T-cell (primary cell): ENCODE results near the gene TMEM181. TPM values are rescaled to one million over a fixed set of nuclear protein-coding genes. Genes with fewer than 3 reads are reported as not detected.
A peak's percentile ranks its signal among the peaks of the same experiment; 100 is the strongest.
"Not testable (repeated sequence)": the region's sequence is repeated elsewhere in the genome, so short reads cannot be mapped to it uniquely, and the experiment has no call there.

Experiments
- ATAC-seq, 4 experiments: fragments of 200-7000 bp in 3 of 4; fragments of 150-1000 bp in 1 of 4; cut with Tn5 transposase; replicated peaks in 1 of 4; 1 replicate in 3 of 4; 2 replicates in 1 of 4; pipeline ENCODE4 v1.10.0; 2021; ENCODE audit warnings: moderate library complexity in 3 of 4, mild to moderate bottlenecking in 2 of 4, moderate number of reproducible peaks in 1 of 4
- CTCF ChIA-PET, 2 donors: fragments of 300-600 bp; sonication (Branson Sonifier 250); formaldehyde crosslinking; loops; one replicate each; lab custom pipeline; 2022; ENCODE audit warnings: antibody characterized with exemption in 2 of 2; lab: Charles Lee
- POLR2A ChIA-PET, 2 donors: fragments of 300-600 bp; sonication (Branson Sonifier 250); formaldehyde crosslinking; loops; one replicate each; lab custom pipeline; 2022; ENCODE audit warnings: antibody characterized with exemption in 2 of 2; lab: Charles Lee
- DNase-seq, 35 experiments: peaks; one replicate each; pipeline versions ENCODE4 v3.0.0 to v3.0.0-alpha.2; 2013 to 2023
- H3K27ac ChIP-seq: one replicate; pipeline ENCODE4 v1.5.1; 2013; ENCODE audit warnings: low read length
- H3K27me3 ChIP-seq, 2 experiments: replicated peaks in 1 of 2; 1 replicate in 1 of 2; 2 replicates in 1 of 2; pipeline versions ENCODE4 v1.6.1 to v1.7.0; 2013; ENCODE audit warnings: low read length in 1 of 2, mixed read lengths in 1 of 2; ENCODE audit not compliant: control insufficient read depth in 2 of 2, insufficient read depth in 2 of 2; ENCODE audit errors: extremely low read depth in 1 of 2
- H3K36me3 ChIP-seq, 2 donors: 1 replicate in 1 of 2; 2 replicates in 1 of 2; pipeline versions ENCODE4 v1.6.1 to v1.7.0; 2013; ENCODE audit warnings: low read length in 1 of 2; ENCODE audit not compliant: control insufficient read depth in 2 of 2, insufficient read depth in 1 of 2; ENCODE audit errors: extremely low read depth in 1 of 2
- H3K4me1 ChIP-seq, 2 experiments: 1 replicate in 1 of 2; 2 replicates in 1 of 2; pipeline versions ENCODE4 v1.6.1 to v1.7.0; 2013; ENCODE audit warnings: low read length in 2 of 2, mixed read lengths in 1 of 2; ENCODE audit not compliant: insufficient read depth in 2 of 2, control insufficient read depth in 1 of 2; ENCODE audit errors: extremely low read depth in 1 of 2
- H3K4me3 ChIP-seq, 2 donors: 1 replicate in 1 of 2; 2 replicates in 1 of 2; pipeline versions ENCODE4 v1.5.1 to v1.7.0; 2013; ENCODE audit warnings: mild to moderate bottlenecking in 2 of 2, low read length in 1 of 2, moderate library complexity in 1 of 2; ENCODE audit not compliant: control insufficient read depth in 1 of 2; ENCODE audit errors: extremely low read depth in 1 of 2
- H3K9me3 ChIP-seq: 2 replicates; pipeline ENCODE4 v1.7.0; 2013
- H3K27ac Mint-ChIP-seq, 2 donors: one replicate each; pipeline ENCODE4 v1.8.0; 2020 to 2021; ENCODE audit warnings: mild to moderate bottlenecking in 2 of 2, mixed read lengths in 2 of 2
- H3K27me3 Mint-ChIP-seq, 2 donors: one replicate each; pipeline ENCODE4 v1.8.0; 2021 to 2022; ENCODE audit warnings: mixed read lengths in 2 of 2
- H3K36me3 Mint-ChIP-seq: one replicate; pipeline ENCODE4 v1.8.0; 2021; ENCODE audit warnings: mixed read lengths
- H3K4me1 Mint-ChIP-seq, 3 donors: one replicate each; pipeline ENCODE4 v1.8.0; 2020 to 2022; ENCODE audit warnings: mixed read lengths in 3 of 3, mild to moderate bottlenecking in 1 of 3
- H3K4me3 Mint-ChIP-seq, 3 donors: one replicate each; pipeline ENCODE4 v1.8.0; 2020 to 2022; ENCODE audit warnings: mild to moderate bottlenecking in 3 of 3, mixed read lengths in 3 of 3, moderate library complexity in 3 of 3
- H3K9me3 Mint-ChIP-seq, 3 donors: one replicate each; pipeline ENCODE4 v1.8.0; 2020 to 2022; ENCODE audit warnings: mixed read lengths in 3 of 3
- WGBS: methylation state at CpG from one replicate; pipeline ENCODE4 v1.1.5; 2013; ENCODE audit warnings: missing lambda C conversion rate; ENCODE audit not compliant: insufficient coverage; 5-methylcytosine and 5-hydroxymethylcytosine counted together
- total RNA-seq, 35 experiments: library from RNA in 6 of 35; stranded (reverse) in 6 of 35; fragments of 120-200 nt in 1 of 35; gene quantifications; one replicate each; pipeline versions ENCODE4 v1.2.1 to v1.2.4 and lab custom pipeline; 2013 to 2026

TMEM181 gene
- total RNA-seq, 5 donors from 2014 or later (not counting 1 experiment from before 2014, with no cell fraction given) = 15.9 to 21.5 (median 19.9) TPM

DNA sequence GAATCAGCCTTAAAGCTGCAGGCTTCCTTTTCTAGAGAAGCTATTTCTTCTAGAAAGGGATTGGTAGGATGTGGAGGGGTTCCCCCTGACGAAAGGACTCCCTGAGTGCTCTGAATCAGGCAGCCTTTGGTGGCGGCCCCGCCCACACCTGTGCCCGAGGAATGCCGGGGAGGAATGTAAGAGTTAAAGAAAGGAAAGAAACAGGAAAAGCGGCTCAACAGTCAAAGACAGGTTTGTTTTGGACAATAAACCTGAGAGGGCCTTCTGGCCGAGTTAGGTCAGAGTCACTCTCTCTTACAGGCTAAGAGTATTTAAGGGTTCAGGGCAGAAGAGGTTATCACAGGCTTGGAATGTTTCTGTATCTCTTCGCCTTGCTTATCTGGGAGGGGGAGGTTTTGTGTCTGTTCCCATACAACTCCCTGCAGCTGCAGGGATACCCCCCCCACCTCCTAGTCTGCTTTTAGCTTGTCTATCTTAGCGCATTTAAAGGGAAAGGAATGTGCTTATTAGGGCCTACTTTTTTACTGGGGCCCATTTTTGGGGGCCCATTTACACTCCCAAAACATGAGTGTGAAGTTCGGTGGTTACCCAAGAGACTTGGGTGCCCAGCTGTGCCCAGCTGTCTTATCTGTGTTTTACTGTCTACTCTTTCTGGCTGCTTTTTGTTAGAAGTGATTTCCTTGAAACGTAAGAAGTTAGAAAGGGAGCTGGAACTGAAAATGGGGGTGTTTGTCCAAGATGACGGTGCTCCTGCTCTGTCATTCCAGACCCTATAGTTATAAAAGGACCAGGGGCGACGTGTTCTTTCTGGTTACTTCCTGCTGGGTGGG lies 51.9 kb downstream of the TMEM181 start:
- Histone ChIP-seq H3K4me3 (no peak overlapping the region), H3K27ac (no peak overlapping the region), H3K9me3 (no peaks in the 10 kb centered on the region), H3K4me1 (no peaks in the 10 kb centered on the region), H3K27me3 (no peaks in the 10 kb centered on the region), H3K36me3 (peaks cover 8 to 71% of the 10 kb centered on the region in 2 donors)
- H3K4me1 Mint-ChIP-seq = peaks cover 0 to 5% (median 2%) of the 10 kb centered on the region in 3 donors
- H3K36me3 Mint-ChIP-seq = peaks cover 80% of the 10 kb centered on the region
- ATAC-seq = no peak
- H3K27ac Mint-ChIP-seq = peak overlapping the region in 1 of 2 donors; percentile 59
- POLR2A ChIA-PET = no interaction called here
- no peaks in the 10 kb centered on the region for H3K27me3 Mint-ChIP-seq
- no peak overlapping the region for H3K4me3 Mint-ChIP-seq
- CTCF ChIA-PET = no interaction called here
- WGBS = 99% methylated on average over 9 of the region's 14 CpGs
- DNase-seq = no peak
- no peaks in the 10 kb centered on the region for H3K9me3 Mint-ChIP-seq

DNA sequence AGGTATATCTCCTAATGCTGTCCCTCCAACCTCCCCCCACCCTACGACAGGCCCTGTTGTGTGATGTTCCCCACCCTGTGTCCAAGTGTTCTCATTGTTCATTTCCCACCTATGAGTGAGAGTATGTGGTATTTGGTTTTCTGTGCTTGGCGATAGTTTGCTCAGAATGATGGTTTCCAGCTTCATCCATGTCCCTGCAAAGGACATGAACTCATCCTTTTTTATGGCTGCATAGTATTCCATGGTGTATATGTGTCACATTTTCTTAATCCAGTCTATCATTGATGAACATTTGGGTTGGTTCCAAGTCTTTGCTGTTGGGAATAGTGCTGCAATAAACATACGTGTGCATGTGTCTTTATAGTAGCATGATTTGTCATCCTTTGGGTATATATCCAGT lies 54.7 kb downstream of the TMEM181 start:
- H3K36me3 Mint-ChIP-seq = peaks cover 89% of the 10 kb centered on the region
- no CpG with 5 or more reads among the region's 3 CpGs for WGBS
- POLR2A ChIA-PET, H3K27ac Mint-ChIP-seq, H3K27ac ChIP-seq, CTCF ChIA-PET, ATAC-seq, H3K4me3 Mint-ChIP-seq, H3K9me3 ChIP-seq, H3K27me3 Mint-ChIP-seq, DNase-seq, H3K4me1 ChIP-seq, H3K27me3 ChIP-seq, H3K4me3 ChIP-seq, H3K9me3 Mint-ChIP-seq: not testable (repeated sequence)
- H3K4me1 Mint-ChIP-seq = peaks cover 13 to 19% (median 19%) of the 10 kb centered on the region in 3 donors
- H3K36me3 ChIP-seq = peaks cover 6 to 42% of the 10 kb centered on the region in 2 donors

DNA sequence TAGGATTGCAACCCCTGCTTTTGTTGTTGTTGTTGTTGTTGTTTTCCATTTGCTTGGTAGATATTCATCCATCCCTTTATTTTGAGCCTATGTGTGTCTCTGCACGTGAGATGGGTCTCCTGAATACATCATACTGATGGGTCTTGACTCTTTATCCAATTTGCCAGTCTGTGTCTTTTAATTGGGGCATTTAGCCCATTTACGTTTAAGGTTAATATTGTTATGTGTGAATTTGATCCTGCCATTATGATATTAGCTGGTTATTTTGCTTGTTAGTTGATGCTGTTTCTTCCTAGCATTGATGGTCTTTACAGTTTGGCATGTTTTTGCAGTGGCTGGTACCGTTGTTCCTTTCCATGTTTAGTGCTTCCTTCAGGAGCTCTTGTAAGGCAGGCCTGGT lies 58.4 kb downstream of the TMEM181 start:
- CTCF ChIA-PET = interaction anchor here in 1 of 2 donors (0.6 kb wide), 1 partner anchor 406 kb away, joined by 3 read pairs; no protein-coding TSS in a partner anchor
- H3K4me3 ChIP-seq, H3K4me3 Mint-ChIP-seq, H3K9me3 ChIP-seq, H3K9me3 Mint-ChIP-seq, H3K27me3 Mint-ChIP-seq, POLR2A ChIA-PET, H3K4me1 ChIP-seq, DNase-seq, ATAC-seq, H3K27me3 ChIP-seq, H3K27ac ChIP-seq: not testable (repeated sequence)
- no CpG with 5 or more reads among the region's 3 CpGs for WGBS
- H3K27ac Mint-ChIP-seq = peak overlapping the region; percentile 49 to 63
- H3K4me1 Mint-ChIP-seq = peaks cover 15 to 22% (median 19%) of the 10 kb centered on the region in 3 donors
- peaks cover 78% of the 10 kb centered on the region for H3K36me3 Mint-ChIP-seq
- H3K36me3 ChIP-seq = peaks cover 12 to 42% of the 10 kb centered on the region in 2 donors

DNA sequence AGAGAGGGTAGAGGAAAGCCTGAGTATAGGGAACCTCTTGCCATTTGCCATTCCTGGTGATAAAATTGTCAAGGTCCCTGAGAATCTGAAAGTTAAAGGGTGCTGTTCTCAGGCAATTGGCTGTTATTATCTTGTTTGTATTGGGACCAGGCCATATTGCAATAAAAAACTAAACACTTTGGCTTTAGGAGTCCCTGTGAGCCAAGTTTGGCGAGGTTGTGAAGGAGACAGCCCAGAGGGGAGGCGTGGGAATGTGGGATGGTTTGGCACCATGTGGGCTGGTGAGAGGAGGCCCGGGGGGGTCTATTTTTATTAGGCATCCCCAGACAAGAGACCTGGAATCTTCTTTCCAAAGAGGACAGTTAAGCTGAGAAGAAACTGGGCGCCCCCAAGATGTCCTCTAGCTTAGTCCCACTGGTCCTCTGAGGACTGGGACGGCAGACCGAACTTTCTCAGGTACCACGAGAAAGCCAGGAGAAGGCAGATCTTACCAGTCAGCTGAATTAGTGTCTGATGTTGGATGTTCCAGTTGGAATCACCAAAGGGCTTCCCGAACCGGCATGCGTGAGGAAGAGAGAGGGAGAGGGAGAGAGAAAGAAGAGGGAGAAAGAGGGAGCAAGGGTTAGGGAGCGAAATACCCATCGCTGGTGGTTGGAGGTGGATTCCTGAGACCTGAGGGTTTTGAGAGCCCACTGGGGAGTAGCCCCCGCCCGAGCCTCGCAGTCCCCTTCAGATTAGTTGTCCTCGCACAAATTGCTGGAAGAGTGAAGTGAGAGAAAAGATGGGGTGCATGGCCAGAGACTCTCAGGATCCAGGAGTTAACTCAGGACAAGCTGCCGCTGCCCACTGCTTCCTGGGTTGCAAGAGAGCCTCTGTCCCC lies 60.3 kb downstream of the TMEM181 start:
- no peaks in the 10 kb centered on the region for H3K27me3 Mint-ChIP-seq
- H3K27ac ChIP-seq = no peak overlapping the region
- no peaks in the 10 kb centered on the region for H3K9me3 Mint-ChIP-seq
- H3K4me1 ChIP-seq = no peaks in the 10 kb centered on the region
- CTCF ChIA-PET = no interaction called here
- POLR2A ChIA-PET = no interaction called here
- H3K27ac Mint-ChIP-seq = peak overlapping the region; percentile 43 to 64
- peaks cover 15 to 46% of the 10 kb centered on the region in 2 donors for H3K36me3 ChIP-seq
- DNase-seq (no peak), ATAC-seq (no peak)
- H3K36me3 Mint-ChIP-seq = peaks cover 70% of the 10 kb centered on the region
- 99% methylated on average over 15 of the region's 17 CpGs for WGBS
- H3K4me3 Mint-ChIP-seq = peak overlapping the region in 1 of 3 donors; percentile 34
- no peaks in the 10 kb centered on the region for H3K27me3 ChIP-seq
- no peak overlapping the region for H3K4me3 ChIP-seq
- H3K4me1 Mint-ChIP-seq = peaks cover 15 to 20% (median 19%) of the 10 kb centered on the region in 3 donors
- no peaks in the 10 kb centered on the region for H3K9me3 ChIP-seq

DNA sequence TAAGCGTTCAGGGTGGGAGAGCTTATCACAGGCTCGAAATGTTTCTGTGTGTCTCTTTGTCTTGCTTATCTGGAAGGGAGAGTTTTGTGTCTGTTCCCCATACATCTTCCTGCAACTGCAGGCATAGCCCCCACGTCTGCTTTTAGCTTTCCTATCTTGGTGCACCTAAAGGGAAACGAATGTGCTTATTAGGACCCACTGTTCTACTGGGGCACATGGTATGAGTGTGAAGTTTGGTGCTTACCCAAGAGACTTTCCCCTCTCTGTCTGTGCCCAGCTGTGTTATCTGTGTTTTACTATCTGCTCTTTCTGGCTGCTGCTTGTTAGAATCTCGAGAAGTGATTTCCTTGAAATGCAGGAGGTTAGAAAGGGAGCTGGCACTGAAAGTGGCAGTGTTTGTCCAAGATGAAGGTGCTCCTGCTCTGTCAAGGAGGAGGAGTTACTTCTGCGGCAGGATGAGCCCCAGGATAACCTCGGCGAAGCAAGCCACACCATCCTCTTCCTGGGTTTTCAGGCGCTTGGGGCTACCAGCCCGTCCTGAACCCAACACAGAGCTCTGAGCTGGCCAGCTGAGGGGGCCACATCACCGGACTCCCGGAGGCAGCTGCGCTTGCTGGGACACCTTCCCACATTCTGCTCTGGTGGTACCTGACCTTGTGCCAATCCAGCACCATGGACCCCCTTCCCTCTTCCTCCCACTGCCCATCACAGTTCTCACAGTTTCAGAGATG lies 61.2 kb downstream of the TMEM181 start:
- CTCF ChIA-PET = interaction anchor here in 1 of 2 donors (0.5 kb wide), 1 partner anchor 168 kb away, joined by 3 read pairs; no protein-coding TSS in a partner anchor
- H3K4me1 ChIP-seq = no peaks in the 10 kb centered on the region
- no peaks in the 10 kb centered on the region for H3K9me3 ChIP-seq
- H3K36me3 ChIP-seq = peaks cover 18 to 56% of the 10 kb centered on the region in 2 donors
- H3K27ac ChIP-seq = no peak overlapping the region
- POLR2A ChIA-PET = interaction anchor here (0.5 to 0.6 kb wide), 3 partner anchors 9 to 427 kb away, joined by 4 to 7 read pairs (median 5); no protein-coding TSS in a partner anchor
- DNase-seq (no peak), ATAC-seq (no peak)
- Mint-ChIP-seq H3K27me3 (no peaks in the 10 kb centered on the region), H3K4me3 (no peak overlapping the region), H3K9me3 (no peaks in the 10 kb centered on the region), H3K4me1 (peaks cover 15 to 20% (median 19%) of the 10 kb centered on the region in 3 donors), H3K36me3 (peaks cover 67% of the 10 kb centered on the region), H3K27ac (peak overlapping the region; percentile 24 to 52)
- WGBS = 96% methylated on average over 8 of the region's 13 CpGs
- H3K4me3 ChIP-seq = no peak overlapping the region
- no peaks in the 10 kb centered on the region for H3K27me3 ChIP-seq
